OCI-LY1 (cell line): ENCODE data around the gene PPP6R1.

Source experiments
- H2AFZ ChIP-seq: fragments of 200-600 bp; sonication (generic), shearing (Covaris generic); 2 replicates; pipeline ENCODE4 v1.6.0; 2014; ENCODE audit warnings: antibody characterized with exemption, mild to moderate bottlenecking, low read length
- H3F3A ChIP-seq: fragments of 200-600 bp; sonication (generic), shearing (Covaris generic); 2 replicates; pipeline ENCODE4 v1.6.0; 2014; ENCODE audit warnings: mild to moderate bottlenecking, antibody characterized with exemption, low read length, moderate library complexity; ENCODE audit not compliant: insufficient read depth
- H3K27ac ChIP-seq: fragments of 200-600 bp; sonication (generic); 2 replicates; pipeline ENCODE4 v1.5.1; 2014; ENCODE audit warnings: low read length, mixed run types, mild to moderate bottlenecking, low read depth; ENCODE audit not compliant: poor library complexity, severe bottlenecking
- H3K27me3 ChIP-seq: fragments of 200-600 bp; sonication (generic); 2 replicates; pipeline ENCODE4 v1.6.0; 2014; ENCODE audit warnings: antibody characterized with exemption, mild to moderate bottlenecking, low read length, moderate library complexity; ENCODE audit not compliant: insufficient read depth
- H3K36me3 ChIP-seq: fragments of 200-600 bp; sonication (generic); 2 replicates; pipeline ENCODE4 v1.6.1; 2014; ENCODE audit warnings: mild to moderate bottlenecking, antibody characterized with exemption, low read length, moderate library complexity, mixed read lengths; ENCODE audit not compliant: insufficient read depth
- H3K4me1 ChIP-seq: fragments of 200-600 bp; sonication (generic); 2 replicates; pipeline ENCODE4 v1.5.1; 2014; ENCODE audit warnings: mild to moderate bottlenecking, low read length, moderate library complexity; ENCODE audit not compliant: insufficient read depth, severe bottlenecking
- H3K4me2 ChIP-seq: fragments of 200-600 bp; sonication (generic), shearing (Covaris generic); 2 replicates; pipeline ENCODE4 v1.6.1; 2014; ENCODE audit warnings: low read length
- H3K4me3 ChIP-seq: fragments of 200-600 bp; sonication (generic); 2 replicates; pipeline ENCODE4 v1.5.1; 2014; ENCODE audit warnings: low read length, low read depth, mild to moderate bottlenecking, mixed read lengths; ENCODE audit not compliant: poor library complexity, severe bottlenecking
- H3K79me2 ChIP-seq: fragments of 200-600 bp; shearing (Covaris generic); 2 replicates; pipeline ENCODE4 v1.6.1; 2016; ENCODE audit warnings: mixed run types, low read length, mixed read lengths; ENCODE audit not compliant: insufficient read depth
- H3K9ac ChIP-seq: fragments of 200-600 bp; sonication (generic), shearing (Covaris generic); 2 replicates; pipeline ENCODE4 v1.6.1; 2014; ENCODE audit warnings: mild to moderate bottlenecking, low read length, mixed read lengths
- H3K9me2 ChIP-seq: fragments of 200-600 bp; sonication (generic), shearing (Covaris generic); 2 replicates; pipeline ENCODE4 v1.6.1; 2014; ENCODE audit warnings: low read depth, mild to moderate bottlenecking, low read length, mixed read lengths
- H3K9me3 ChIP-seq: fragments of 200-600 bp; shearing (Covaris generic); 2 replicates; pipeline ENCODE4 v1.6.1; 2014; ENCODE audit warnings: low read length, mixed read lengths
- H4K20me1 ChIP-seq: fragments of 200-600 bp; sonication (generic), shearing (Covaris generic); 2 replicates; pipeline ENCODE4 v1.6.0; 2016; ENCODE audit warnings: mild to moderate bottlenecking, low read length; ENCODE audit not compliant: insufficient read depth
- EZH2 ChIP-seq: fragments of 200-600 bp; sonication (generic), shearing (Covaris generic); IDR thresholded peaks from 2 replicates; pipeline ENCODE4 v1.8.0; 2017; ENCODE audit warnings: borderline replicate concordance, mixed run types, mild to moderate bottlenecking, antibody characterized with exemption, low read length, moderate library complexity, mixed read lengths
- TF ChIP-seq, protein P1 (sequence below): fragments of 200-600 bp; sonication (generic), shearing (Covaris generic); IDR thresholded peaks from 2 replicates; pipeline ENCODE4 v1.5.1; 2017; ENCODE audit warnings: mild to moderate bottlenecking, antibody characterized with exemption, low read length, moderate library complexity, mixed read lengths

The PPP6R1 gene

GRCh38 chr19:55238030-55238429 lies 20.8 kb downstream of the PPP6R1 start:
- Histone ChIP-seq H3K4me1 (no peaks in the 10 kb centered on the region), H3K4me2 (no peak overlapping the region), H3K79me2 (no peaks in the 10 kb centered on the region), H2AFZ (no peak overlapping the region), H3K27me3 (no peaks in the 10 kb centered on the region), H3K4me3 (no peak overlapping the region), H3K9me2 (no peaks in the 10 kb centered on the region), H3K36me3 (peaks cover 96% of the 10 kb centered on the region), H3F3A (no peaks in the 10 kb centered on the region; the same call in 1 of the 2 replicates), H4K20me1 (no peaks in the 10 kb centered on the region), H3K9ac (no peak overlapping the region), H3K27ac (no peak overlapping the region), H3K9me3 (no peaks in the 10 kb centered on the region)
- TF ChIP-seq, protein P1, sequence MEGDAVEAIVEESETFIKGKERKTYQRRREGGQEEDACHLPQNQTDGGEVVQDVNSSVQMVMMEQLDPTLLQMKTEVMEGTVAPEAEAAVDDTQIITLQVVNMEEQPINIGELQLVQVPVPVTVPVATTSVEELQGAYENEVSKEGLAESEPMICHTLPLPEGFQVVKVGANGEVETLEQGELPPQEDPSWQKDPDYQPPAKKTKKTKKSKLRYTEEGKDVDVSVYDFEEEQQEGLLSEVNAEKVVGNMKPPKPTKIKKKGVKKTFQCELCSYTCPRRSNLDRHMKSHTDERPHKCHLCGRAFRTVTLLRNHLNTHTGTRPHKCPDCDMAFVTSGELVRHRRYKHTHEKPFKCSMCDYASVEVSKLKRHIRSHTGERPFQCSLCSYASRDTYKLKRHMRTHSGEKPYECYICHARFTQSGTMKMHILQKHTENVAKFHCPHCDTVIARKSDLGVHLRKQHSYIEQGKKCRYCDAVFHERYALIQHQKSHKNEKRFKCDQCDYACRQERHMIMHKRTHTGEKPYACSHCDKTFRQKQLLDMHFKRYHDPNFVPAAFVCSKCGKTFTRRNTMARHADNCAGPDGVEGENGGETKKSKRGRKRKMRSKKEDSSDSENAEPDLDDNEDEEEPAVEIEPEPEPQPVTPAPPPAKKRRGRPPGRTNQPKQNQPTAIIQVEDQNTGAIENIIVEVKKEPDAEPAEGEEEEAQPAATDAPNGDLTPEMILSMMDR, result no peak
- no peak for TF ChIP-seq EZH2

- H3K4me3 ChIP-seq, result no peak overlapping the region
- H3K79me2 ChIP-seq, result no peaks in the 10 kb centered on the region
- H3K27me3 ChIP-seq, result no peaks in the 10 kb centered on the region
- H3K9me3 ChIP-seq, result no peaks in the 10 kb centered on the region
- no peaks in the 10 kb centered on the region for H3K4me1 ChIP-seq
- no peaks in the 10 kb centered on the region for H3K9me2 ChIP-seq
- H4K20me1 ChIP-seq, result no peaks in the 10 kb centered on the region
- H3K36me3 ChIP-seq, result peaks cover 96% of the 10 kb centered on the region
- no peak overlapping the region for H3K27ac ChIP-seq
- H2AFZ ChIP-seq, result no peak overlapping the region
- no peak for TF ChIP-seq EZH2
- TF ChIP-seq, protein P1, result no peak
- no peaks in the 10 kb centered on the region; the same call in 1 of the 2 replicates for H3F3A ChIP-seq
- H3K9ac ChIP-seq, result no peak overlapping the region
- H3K4me2 ChIP-seq, result no peak overlapping the region
Observed at GRCh38 chr19:55232986-55233385, 25.8 kb downstream of the PPP6R1 start.

DNA sequence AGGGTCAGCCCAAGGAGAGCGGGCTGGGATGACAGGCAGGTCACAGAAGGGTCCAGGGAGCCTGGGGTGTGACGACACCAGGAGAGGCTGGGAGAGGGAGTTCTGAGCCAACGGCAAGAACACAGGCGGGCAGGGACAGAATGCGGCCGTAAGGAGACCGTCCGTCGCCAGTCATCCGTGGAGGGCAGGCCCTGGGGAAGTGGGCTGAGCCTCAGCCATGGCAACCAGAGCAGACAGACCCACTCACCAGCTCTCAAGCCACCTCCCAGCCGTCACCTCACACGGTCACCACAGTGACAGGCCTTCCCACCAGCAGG lies 26.6 kb downstream of the PPP6R1 start:
- Histone ChIP-seq H3K79me2 (no peaks in the 10 kb centered on the region), H3K36me3 (peaks cover 96% of the 10 kb centered on the region), H3K4me3 (no peak overlapping the region), H3K9ac (no peak overlapping the region), H3K4me2 (no peak overlapping the region), H3K27me3 (no peaks in the 10 kb centered on the region), H3K4me1 (no peaks in the 10 kb centered on the region), H4K20me1 (no peaks in the 10 kb centered on the region), H2AFZ (no peak overlapping the region), H3F3A (no peaks in the 10 kb centered on the region; the same call in 1 of the 2 replicates), H3K9me2 (no peaks in the 10 kb centered on the region), H3K9me3 (no peaks in the 10 kb centered on the region), H3K27ac (no peak overlapping the region)
- no peak for TF ChIP-seq EZH2
- TF ChIP-seq, protein P1, result no peak
